Myocyte (in vitro differentiated cells): Measurements from ENCODE around the gene RAB9B. TPM values are rescaled to one million over a fixed set of nuclear protein-coding genes. Genes with fewer than 3 reads are reported as not detected.
"Not testable (repeated sequence)": the region's sequence is repeated elsewhere in the genome, so short reads cannot be mapped to it uniquely, and the experiment has no call there.

Source experiments
- DNase-seq: peaks from one replicate; pipeline ENCODE4 v3.0.0-alpha.2; 2012; ENCODE audit warnings: low read depth
- polyA plus RNA-seq: library from polyadenylated mRNA; unstranded; fragments of >200 nt; gene quantifications from one replicate; pipeline ENCODE4 v1.2.1, GENCODE V29; 2012; ENCODE audit warnings: missing spikeins
- total RNA-seq: library from RNA; depleted of rRNA; stranded (reverse); fragments of >200 nt; gene quantifications from 2 replicates; pipeline ENCODE4 v1.2.3, GENCODE V29; 2014

The RAB9B gene
- total RNA-seq, result 2.1 and 2.9 TPM in 2 replicates
- polyA plus RNA-seq, result 0.26 TPM

GRCh38 chrX:103831803-103832544 is at the start of gene RAB9B:
RAB9B (minus strand) TSS chrX:103832257; CDS start chrX:103825784, 6,473 bp downstream.
- peak; percentile 36 for DNase-seq

- DNase-seq, result no peak
Measured at GRCh38 chrX:103879339-103879738, 47.3 kb upstream of the RAB9B start.

DNA sequence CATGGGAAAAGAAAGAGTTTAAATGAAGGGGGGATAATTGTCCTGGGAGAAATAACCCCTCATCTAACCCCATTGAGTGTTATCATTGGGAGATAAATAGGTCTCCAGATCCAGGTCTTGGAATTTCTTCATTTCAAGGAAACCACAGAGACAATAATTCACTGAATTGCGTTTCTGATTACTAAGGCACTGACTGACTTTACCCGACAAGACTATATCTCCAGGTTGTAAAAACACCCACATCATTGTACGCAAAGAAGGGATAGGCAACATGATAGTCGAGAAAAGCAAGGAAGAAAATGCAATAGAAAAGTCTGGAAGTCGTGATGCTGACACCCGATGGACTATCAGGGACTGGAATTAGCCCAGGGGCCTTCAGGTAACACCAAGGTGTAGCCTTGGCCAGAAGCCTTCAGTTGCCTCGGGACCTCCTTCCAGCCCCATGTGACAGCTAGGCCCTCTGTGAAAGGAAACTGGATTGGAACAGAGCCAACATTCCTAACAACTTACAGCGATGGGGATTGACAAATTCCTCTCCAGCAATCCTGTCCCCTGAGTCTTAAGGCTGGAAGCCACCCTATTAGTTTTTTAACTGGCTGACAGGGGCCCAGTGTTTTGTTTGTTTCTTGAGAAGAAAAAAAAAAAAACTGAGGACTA is 46.5 kb upstream of the RAB9B start:
- DNase-seq, result peak; percentile 16

- DNase-seq, result no peak
Measured at GRCh38 chrX:103877571-103877970, 45.5 kb upstream of the RAB9B start.

DNA sequence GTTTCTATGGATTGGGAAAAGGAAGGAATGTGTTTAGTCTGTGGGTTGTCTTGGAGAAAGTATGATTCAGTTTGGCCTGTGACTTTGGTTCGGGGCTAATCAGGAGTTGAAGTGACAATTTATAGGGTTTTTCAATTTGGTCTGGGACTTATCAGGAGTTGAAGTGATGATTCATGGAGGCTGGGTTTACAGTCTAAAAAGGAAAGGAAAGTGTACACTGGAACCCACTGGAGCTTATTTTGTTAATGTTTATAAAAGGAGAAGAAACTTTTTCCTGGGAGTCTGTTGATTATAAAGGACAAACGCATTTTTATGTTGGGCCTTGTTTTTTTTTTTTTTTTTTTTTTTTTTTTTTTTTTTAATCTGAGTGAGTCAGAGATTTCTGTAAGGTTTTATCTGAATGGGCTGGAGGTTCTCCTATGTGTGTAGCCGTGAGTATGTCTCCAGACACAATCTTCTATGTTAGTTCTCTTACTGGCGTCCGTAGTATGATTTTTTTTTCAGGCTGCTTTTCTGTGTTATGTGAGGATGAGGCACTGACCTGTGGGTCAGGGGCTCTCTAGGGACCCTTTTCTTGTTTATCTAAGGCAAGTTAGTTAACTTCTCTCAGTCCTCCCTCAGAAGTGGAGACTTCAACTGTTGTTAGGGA is 33.0 kb upstream of the RAB9B start:
- no peak for DNase-seq

DNA sequence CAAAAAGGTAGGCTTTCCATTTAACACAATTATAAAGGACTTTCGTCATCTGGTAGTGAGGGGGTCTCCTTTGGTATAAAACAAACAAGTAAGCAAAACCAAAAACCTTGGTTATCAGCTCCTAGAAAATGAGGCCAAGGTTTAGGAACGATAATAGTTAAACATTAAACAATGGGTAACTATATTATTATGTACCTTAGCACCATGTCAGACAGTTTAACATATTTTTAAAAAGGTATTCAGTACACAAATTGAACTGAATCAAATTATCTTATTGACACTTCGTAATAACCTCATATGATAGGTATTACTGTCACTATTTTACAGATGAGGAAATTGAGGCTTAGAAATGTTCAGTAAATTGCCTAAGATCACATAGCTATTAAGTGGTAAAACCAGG is 32.1 kb upstream of the RAB9B start:
- no peak for DNase-seq

- no peak for DNase-seq
Measured at GRCh38 chrX:103861200-103861599, 29.1 kb upstream of the RAB9B start.

GRCh38 chrX:103849558-103849957 is 17.5 kb upstream of the RAB9B start:
- DNase-seq, result no peak

GRCh38 chrX:103847174-103847870 is 15.3 kb upstream of the RAB9B start:
- DNase-seq, result no peak

GRCh38 chrX:103846386-103846785 is 14.3 kb upstream of the RAB9B start:
- DNase-seq, result no peak

DNA sequence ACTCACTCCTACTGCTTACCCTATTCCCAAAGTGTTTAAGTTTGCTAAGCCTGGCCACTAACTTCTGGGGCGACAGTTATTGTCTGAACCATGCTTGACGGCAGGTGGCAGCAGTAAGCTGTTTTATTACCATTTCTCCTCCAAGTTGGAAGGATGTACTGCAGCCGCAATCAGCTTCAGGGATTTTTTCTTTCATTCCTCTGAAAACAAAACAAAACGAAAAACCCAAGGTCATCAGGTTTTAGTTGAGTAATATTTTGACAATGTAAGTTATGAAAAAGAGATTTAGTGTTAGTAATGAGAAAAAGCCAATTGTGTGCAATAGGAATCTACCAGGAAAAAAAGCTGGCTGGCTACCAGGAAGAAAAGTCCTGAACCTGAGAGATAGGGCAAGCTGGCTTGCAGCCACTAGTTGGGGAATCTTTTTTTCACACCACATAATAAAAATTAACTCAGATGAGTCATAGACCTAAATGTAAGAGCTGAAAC is 13.2 kb upstream of the RAB9B start:
- DNase-seq, result peak; percentile 56

DNA sequence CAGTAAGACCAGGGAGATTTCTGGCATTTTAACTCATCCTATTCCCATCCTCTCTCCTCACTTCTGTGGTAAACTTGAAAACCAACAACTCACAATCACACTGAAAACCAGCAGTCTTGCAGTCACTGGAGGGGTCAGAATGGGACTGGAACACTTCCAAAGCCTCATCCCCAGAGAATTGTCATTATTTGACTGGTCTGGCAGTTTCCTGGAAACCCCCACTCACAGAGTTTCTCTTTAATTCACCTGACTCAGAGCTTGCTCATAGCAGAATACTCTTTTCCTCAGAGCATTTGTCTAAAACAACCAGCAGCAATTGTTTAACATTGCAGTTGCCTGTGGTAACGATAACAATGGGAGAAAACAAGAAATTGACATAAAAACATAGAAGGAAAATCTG is 7.3 kb upstream of the RAB9B start:
- DNase-seq, result no peak

- no peak for DNase-seq
Measured at GRCh38 chrX:103831342-103831802, 685 bp downstream of the RAB9B start.

DNA sequence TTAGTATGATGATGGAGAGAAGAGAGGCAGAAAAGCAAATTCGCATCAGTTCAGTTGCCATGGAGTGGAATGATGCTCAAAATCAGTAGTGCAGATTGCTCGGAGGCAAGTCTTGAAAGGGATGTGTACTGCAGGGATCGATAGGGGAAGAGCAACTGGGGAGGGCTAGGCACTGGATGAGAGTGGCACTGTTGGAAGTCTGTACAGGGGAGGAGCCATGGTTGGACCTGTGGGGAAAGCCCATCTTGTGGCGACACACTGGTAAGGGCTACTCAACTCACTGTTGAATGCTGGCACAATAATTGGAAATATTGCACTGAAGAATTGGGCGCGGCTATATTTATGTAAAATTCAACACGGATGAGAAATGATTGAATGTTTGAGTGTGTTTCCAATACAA is 1.2 kb downstream of the RAB9B start:
- DNase-seq, result no peak

- peak; percentile 12 for DNase-seq
Measured at GRCh38 chrX:103828529-103828928, 3.5 kb downstream of the RAB9B start.

GRCh38 chrX:103825881-103826280 is 6.2 kb downstream of the RAB9B start:
- DNase-seq, result no peak

DNA sequence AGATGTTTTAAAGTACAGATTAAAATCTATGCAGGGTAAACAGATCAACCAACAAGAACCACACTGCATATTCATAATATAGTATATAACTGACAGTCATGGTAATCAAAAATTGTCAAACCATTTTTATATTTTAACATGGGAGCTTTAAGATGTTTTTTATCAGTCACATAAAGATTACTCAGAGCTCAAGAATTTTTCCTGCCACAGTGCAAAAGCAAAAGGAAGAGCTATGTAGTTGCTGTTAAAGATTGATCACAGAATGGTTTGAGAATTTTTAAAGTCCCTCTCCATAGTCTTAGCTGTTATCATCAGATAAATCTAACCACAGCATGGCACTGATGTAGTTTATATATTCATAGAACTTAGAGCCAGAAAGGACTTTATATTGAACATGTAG is 8.5 kb downstream of the RAB9B start:
- no peak for DNase-seq

DNA sequence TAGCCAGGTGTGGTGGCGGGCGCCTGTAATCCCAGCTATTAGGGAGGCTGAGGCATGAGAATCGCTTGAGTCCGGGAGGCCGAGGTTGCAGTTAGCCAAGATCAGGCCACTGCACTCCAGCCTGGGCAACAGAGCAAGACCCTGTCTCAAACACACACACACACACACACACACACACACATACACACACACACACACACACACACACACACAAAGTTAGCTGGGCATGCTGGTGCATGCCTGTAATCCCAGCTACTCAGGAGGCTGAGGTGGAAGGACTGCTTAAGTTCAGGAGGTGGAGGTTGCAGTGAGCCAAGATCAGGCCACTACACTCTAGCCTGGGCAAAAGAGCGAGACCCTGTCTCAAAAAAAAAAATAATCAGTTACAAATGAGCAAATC is 11.3 kb downstream of the RAB9B start:
- not testable (repeated sequence) for DNase-seq

- DNase-seq, result no peak
Measured at GRCh38 chrX:103818842-103819619, 13.0 kb downstream of the RAB9B start.

DNA sequence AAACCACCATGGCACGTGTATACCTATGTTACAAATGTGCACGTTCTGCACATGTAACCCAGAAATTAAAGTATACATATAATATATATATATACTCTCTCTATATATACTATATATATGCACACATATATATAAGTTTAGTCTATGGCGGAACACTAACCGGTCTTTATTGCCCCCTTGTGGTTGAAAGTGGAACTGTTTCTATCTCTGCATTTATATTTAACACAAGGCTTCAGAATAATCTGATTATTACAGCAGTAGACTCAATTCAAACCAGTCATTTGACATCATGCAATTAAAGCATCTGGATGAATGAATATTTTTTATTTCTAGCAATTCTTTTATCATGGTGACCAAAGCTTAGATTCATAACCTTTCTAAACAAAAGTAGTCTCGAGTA is 14.6 kb downstream of the RAB9B start:
- peak; percentile 32 for DNase-seq

GRCh38 chrX:103817101-103817500 is 15.0 kb downstream of the RAB9B start:
- not testable (repeated sequence) for DNase-seq
